ENCODE results near the gene NR4A2. TPM values are rescaled to one million over a fixed set of nuclear protein-coding genes. Genes with fewer than 3 reads are reported as not detected.

Gene NR4A2
- total and polyA plus RNA-seq, 12 donors, result 1.1 to 76.6 (median 9.5) TPM

- WGBS, 4 donors, result 79 to 89% (median 86%) methylated on average over 7 of the region's 7 CpGs
- no peaks in the 10 kb centered on the region for H3K4me1 ChIP-seq (replicated peaks in 1 of 2)
- no peaks in the 10 kb centered on the region for H3K27me3 ChIP-seq
- H3K36me3 ChIP-seq (replicated peaks in 1 of 2), result no peaks in the 10 kb centered on the region
- TF ChIP-seq CTCF (IDR thresholded peaks at IDR 0.05), result no peak
- TF ChIP-seq POLR2A (IDR thresholded peaks at IDR 0.05), result no peak
- H3K9me3 ChIP-seq (replicated peaks in 1 of 3), result no peaks in the 10 kb centered on the region
- intact Hi-C loops (cut with DNase I), result no loop called here
- no peak overlapping the region for H3K4me3 ChIP-seq
- H3K27ac ChIP-seq, result no peak overlapping the region
- DNase-seq, result no peak
These were observed 18.0 kb upstream of the NR4A2 start for GRCh38 chr2:156350374-156351142.

GRCh38 chr2:156349605-156350004 lies 17.1 kb upstream of the NR4A2 start:
- TF ChIP-seq CTCF (IDR thresholded peaks at IDR 0.05) (no peak), POLR2A (IDR thresholded peaks at IDR 0.05) (no peak)
- Histone ChIP-seq H3K4me1 (replicated peaks in 1 of 2) (no peaks in the 10 kb centered on the region), H3K4me3 (no peak overlapping the region), H3K36me3 (replicated peaks in 1 of 2) (no peaks in the 10 kb centered on the region), H3K9me3 (replicated peaks in 1 of 3) (no peaks in the 10 kb centered on the region), H3K27me3 (no peaks in the 10 kb centered on the region), H3K27ac (no peak overlapping the region)
- DNase-seq, result no peak
- intact Hi-C loops (cut with DNase I), result loop anchor here (5.0 to 10.0 kb wide), 3 partner anchors 45 to 85 kb away; partner anchors contain the start of gene GPD2 (in 1 of the 2)

GRCh38 chr2:156349161-156349560 lies 16.6 kb upstream of the NR4A2 start:
- Histone ChIP-seq H3K36me3 (replicated peaks in 1 of 2) (no peaks in the 10 kb centered on the region), H3K9me3 (replicated peaks in 1 of 3) (no peaks in the 10 kb centered on the region), H3K4me1 (replicated peaks in 1 of 2) (no peaks in the 10 kb centered on the region), H3K27me3 (no peaks in the 10 kb centered on the region), H3K27ac (no peak overlapping the region), H3K4me3 (no peak overlapping the region)
- TF ChIP-seq CTCF (IDR thresholded peaks at IDR 0.05) (no peak), POLR2A (IDR thresholded peaks at IDR 0.05) (no peak)
- no peak for DNase-seq
- intact Hi-C loops (cut with DNase I), result loop anchor here (5.0 to 10.0 kb wide), 3 partner anchors 46 to 86 kb away; partner anchors contain the start of gene GPD2 (in 1 of the 2)

GRCh38 chr2:156347431-156347830 lies 14.9 kb upstream of the NR4A2 start:
- no peak for TF ChIP-seq CTCF (IDR thresholded peaks at IDR 0.05)
- TF ChIP-seq POLR2A (IDR thresholded peaks at IDR 0.05), result no peak
- Histone ChIP-seq H3K27me3 (no peaks in the 10 kb centered on the region), H3K9me3 (replicated peaks in 1 of 3) (no peaks in the 10 kb centered on the region), H3K4me3 (no peak overlapping the region), H3K4me1 (replicated peaks in 1 of 2) (no peaks in the 10 kb centered on the region), H3K36me3 (replicated peaks in 1 of 2) (no peaks in the 10 kb centered on the region), H3K27ac (no peak overlapping the region)
- WGBS, 4 donors, result 85 to 88% (median 88%) methylated on average over 3 of the region's 3 CpGs
- DNase-seq, result no peak
- intact Hi-C loops (cut with DNase I), result loop anchor here (5.0 to 10.0 kb wide), 3 partner anchors 47 to 87 kb away; partner anchors contain the start of gene GPD2 (in 1 of the 2)
